AG10803 (cell line): ENCODE data around the gene KLHL12.

Source experiments
- DNase-seq: peaks from one replicate; pipeline ENCODE4 v3.0.0; 2010; ENCODE audit warnings: low read depth
- H3K4me3 ChIP-seq: 2 replicates; pipeline ENCODE4 v1.5.1; 2011; ENCODE audit warnings: mild to moderate bottlenecking, low read length, control low read depth
- TF ChIP-seq, protein P1 (sequence below): conservative IDR thresholded peaks from 2 replicates; pipeline ENCODE4 v1.5.1; 2011; ENCODE audit warnings: mild to moderate bottlenecking, low read length, control low read depth, inconsistent platforms

KLHL12 gene

DNA sequence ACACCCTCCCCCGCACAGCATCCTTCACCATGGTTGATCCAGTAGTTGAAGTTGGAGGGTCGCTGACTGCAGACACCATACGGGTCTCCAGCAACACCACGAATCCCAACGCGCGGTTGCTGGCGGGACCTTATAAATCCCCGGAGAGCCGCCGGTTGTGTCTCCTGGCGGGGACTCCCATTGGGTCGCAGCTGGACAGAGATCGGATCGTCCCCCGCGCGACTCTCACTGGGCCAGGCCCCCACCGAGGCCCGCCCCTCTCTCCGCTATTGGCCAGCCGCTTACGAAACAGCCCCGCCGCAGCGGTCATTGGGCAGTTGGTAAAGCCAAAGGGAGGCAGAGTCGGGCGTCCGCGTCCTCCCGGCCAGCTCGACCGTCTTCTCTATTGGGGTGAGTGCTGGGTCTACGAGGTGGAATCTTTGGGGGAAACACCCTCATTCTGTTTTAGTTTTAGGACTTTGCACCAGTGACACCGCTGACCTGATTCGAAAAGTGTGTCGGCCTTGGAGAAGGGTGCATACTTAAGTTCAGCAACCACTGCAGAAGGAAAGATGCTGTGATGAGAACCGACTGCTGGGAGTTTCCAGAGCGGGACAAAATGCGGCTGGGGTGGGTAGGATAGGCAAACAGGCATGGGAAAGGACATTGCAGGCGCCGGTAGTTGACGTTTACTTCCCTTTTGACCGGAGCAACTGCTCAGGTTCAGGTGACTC, 65.5 kb downstream of the KLHL12 start:
- TF ChIP-seq, protein P1, sequence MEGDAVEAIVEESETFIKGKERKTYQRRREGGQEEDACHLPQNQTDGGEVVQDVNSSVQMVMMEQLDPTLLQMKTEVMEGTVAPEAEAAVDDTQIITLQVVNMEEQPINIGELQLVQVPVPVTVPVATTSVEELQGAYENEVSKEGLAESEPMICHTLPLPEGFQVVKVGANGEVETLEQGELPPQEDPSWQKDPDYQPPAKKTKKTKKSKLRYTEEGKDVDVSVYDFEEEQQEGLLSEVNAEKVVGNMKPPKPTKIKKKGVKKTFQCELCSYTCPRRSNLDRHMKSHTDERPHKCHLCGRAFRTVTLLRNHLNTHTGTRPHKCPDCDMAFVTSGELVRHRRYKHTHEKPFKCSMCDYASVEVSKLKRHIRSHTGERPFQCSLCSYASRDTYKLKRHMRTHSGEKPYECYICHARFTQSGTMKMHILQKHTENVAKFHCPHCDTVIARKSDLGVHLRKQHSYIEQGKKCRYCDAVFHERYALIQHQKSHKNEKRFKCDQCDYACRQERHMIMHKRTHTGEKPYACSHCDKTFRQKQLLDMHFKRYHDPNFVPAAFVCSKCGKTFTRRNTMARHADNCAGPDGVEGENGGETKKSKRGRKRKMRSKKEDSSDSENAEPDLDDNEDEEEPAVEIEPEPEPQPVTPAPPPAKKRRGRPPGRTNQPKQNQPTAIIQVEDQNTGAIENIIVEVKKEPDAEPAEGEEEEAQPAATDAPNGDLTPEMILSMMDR, result no peak
- H3K4me3 ChIP-seq, result peak overlapping the region; percentile 72
- peak; percentile 80 for DNase-seq

DNA sequence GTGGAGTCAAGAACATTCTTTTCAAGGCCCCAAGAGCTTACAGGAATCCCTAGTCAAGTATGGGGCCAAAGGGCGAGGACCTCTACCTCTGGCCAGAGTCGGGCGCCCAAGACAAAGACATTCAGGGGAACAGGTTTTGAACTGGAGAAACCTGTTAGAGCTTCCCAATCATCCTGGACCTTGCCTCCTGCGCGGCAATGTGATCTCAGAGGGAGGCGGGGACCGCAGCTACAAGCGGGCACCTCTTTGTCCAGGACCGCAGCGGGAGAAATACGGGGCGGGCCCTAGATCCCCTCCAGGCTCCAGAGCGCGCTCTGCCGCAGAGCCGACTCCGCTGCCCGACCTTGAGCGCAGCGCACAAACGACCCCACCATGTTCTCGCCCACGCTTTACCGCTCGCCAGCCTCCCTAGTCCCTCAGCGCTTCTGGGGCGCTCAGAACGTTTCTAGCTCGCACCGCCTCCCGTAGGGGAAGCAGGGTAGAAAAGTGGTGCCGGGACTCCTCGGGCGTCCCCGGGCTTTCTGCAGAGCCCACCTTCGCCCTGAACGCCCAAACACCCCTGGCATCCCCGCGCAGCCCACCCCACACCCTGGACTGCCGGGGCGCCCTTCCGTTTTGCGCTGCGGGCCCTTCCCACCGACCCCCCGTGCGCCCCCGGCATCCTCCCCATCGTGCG, 66.2 kb downstream of the KLHL12 start:
- H3K4me3 ChIP-seq, result peak overlapping the region; percentile 72
- TF ChIP-seq, protein P1, result no peak
- no peak for DNase-seq

DNA sequence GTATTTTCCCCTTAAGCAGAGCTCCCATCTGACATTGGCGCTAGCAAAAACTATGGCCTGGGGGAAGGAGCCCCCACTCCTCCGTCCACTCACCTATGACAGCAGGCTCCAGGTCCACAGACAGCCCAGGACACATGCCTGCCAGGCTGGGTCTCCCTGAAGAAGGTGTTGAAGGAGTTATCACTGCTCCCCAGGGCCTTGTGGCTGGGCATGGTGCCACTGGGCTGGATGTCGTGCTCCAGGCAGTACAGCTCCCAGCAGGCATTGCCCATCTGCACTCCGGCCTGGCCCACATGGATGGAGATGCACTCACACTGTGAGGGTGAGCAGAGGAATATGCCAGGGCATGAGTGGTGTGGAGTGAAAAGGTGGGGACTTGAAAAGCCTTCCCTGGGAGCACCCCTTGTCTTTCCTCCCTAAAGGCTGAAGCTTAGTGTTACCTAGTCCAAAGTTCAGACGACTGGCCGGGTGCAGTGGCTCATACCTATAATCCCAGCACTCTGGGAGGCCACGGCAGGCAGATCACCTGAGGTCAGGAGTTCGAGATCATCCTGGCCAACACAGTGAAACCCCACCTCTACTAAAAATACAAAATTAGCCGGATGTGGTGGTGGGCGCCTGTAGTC, 68.1 kb downstream of the KLHL12 start:
- no peak overlapping the region for H3K4me3 ChIP-seq
- DNase-seq, result peak; percentile 41
- TF ChIP-seq, protein P1, result no peak

DNA sequence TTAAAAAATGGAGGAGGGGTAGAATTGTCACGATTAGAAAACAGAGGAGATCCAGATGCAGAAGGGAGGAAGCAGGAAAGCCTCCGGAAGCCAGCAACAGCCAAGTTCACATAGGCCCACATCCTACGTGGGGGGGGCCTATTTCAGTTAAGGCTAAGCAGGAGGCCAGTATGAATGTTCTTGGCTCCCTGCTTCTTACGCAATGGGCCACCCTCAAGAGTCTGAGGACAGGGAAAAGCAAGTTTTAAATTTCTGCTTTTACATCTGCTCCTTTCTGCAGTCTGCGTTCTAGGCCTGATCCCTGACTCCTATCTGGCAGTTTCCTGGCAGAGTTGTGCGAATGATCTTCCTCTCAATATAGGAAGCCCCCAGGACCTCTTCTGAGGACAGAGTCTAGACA, 68.7 kb downstream of the KLHL12 start:
- peak; percentile 82 for DNase-seq
- TF ChIP-seq, protein P1, result no peak
- H3K4me3 ChIP-seq, result no peak overlapping the region

DNA sequence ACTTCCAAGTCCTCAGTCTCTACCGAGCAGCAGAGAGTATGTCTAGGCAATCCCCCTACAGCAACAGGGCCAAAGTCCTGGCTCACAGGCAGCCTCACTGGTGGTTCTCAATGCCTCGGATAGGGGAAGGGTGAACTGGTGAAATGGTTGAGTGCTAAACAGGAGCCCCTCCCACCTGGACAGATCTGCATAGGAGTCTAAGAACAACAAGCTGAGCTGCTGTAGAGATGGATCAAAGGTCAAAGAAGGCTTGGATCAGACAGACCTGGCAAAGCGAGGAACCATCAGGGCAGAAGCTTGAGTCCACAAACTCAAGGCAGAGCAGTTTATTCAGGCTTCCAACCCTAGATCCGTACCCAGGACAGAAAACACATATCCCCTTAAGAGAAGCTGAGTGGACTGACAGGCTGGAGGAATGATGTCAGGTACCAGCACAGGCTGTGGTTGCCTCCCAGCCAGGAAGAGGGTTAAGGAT, 69.9 kb downstream of the KLHL12 start:
- H3K4me3 ChIP-seq, result no peak overlapping the region
- no peak for DNase-seq
- TF ChIP-seq, protein P1, result no peak

DNA sequence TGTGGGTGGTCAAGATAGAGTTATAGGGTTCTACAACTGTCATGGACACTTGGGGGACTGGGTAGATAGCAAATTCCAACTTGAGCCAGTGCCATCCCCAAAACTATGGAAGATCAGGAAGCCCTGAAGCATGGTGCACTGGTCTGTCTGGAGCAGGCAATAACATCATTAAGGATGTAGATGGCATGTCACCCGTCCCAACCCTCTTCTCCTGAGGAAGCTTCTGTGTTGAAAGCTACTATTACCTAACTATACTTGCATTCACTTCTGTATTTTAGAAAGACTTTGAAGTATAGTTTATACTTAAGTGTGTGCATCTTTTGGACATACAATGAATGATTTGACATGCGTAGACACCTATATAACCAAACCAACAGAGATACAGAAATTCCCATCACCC, 71.0 kb downstream of the KLHL12 start:
- DNase-seq, result no peak
- no peak overlapping the region for H3K4me3 ChIP-seq
- TF ChIP-seq, protein P1, result no peak
